D721Med (cell line): Measurements from ENCODE around the gene ARHGEF16.

Experiments used
- DNase-seq: peaks from one replicate; pipeline ENCODE4 v3.0.0; 2011; ENCODE audit warnings: low spot score; ENCODE audit not compliant: insufficient read length
- FAIRE-seq: peaks from 2 replicates; lab custom pipeline; 2011; peaks lifted over from hg19 to GRCh38; lab: Jason Lieb, UNC
- TF ChIP-seq, protein P1 (sequence below): IDR thresholded peaks from 2 replicates; pipeline ENCODE4 v1.5.1; 2012; ENCODE audit warnings: mild to moderate bottlenecking, control low read depth; ENCODE audit not compliant: insufficient read depth; ENCODE audit errors: missing control alignments

Gene ARHGEF16

DNA sequence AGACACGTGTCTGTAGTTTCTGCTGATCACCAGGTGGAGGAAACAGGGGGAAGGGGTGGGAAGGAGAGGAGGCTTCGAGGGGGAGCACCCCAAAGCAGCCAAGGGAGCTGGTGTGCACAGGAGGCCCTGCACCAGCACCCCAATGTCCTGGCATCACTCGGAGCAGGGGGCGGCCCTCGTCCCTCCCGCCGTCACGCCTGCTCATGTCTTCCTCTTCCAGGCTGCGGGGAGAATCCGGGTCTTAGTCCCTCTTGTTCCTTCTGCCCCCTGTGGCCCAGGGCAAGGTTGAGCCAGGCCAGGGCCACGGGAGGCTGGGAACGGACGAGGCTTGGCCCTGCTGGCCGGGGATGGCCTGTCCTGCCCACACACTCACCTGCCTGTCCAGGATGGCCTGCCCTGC, 21.4 kb upstream of the ARHGEF16 start:
- TF ChIP-seq, protein P1, sequence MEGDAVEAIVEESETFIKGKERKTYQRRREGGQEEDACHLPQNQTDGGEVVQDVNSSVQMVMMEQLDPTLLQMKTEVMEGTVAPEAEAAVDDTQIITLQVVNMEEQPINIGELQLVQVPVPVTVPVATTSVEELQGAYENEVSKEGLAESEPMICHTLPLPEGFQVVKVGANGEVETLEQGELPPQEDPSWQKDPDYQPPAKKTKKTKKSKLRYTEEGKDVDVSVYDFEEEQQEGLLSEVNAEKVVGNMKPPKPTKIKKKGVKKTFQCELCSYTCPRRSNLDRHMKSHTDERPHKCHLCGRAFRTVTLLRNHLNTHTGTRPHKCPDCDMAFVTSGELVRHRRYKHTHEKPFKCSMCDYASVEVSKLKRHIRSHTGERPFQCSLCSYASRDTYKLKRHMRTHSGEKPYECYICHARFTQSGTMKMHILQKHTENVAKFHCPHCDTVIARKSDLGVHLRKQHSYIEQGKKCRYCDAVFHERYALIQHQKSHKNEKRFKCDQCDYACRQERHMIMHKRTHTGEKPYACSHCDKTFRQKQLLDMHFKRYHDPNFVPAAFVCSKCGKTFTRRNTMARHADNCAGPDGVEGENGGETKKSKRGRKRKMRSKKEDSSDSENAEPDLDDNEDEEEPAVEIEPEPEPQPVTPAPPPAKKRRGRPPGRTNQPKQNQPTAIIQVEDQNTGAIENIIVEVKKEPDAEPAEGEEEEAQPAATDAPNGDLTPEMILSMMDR = no peak
- no peak for DNase-seq
- FAIRE-seq = no peak

DNA sequence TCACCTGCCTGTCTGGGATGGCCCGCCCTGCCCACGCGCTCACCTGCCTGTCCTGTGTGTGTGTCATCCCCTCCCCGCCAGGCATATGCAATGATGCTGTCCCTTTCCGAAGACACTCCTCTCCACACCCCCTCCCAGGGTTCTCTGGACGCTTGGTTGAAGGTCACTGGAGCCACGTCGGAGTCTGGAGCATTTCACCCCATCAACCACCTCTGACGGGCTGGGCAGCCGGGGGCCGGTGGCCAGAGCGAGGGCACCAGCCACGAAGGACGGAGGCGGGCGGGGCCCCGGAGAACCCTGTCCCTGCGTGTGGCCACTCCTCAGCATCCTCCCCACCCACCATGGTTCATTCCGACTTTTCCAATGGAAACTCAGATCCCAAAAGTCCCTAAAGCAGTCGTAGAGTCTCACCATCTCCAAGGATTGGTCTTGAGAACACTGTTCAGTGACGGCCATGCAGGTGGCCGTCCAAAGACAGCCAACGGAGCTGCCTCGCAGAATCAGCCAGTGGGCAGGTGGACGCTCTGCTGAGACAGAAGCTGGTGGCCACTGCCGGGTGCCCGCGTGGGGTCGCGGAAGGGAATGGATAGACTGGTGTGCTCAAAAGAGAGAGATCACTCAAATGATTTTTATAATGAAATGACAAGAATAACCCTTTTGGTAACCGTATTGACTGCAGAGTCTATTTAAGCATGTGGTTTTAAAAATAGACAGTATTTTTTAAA, 20.7 kb upstream of the ARHGEF16 start:
- TF ChIP-seq, protein P1 = no peak
- DNase-seq = no peak
- FAIRE-seq = no peak

DNA sequence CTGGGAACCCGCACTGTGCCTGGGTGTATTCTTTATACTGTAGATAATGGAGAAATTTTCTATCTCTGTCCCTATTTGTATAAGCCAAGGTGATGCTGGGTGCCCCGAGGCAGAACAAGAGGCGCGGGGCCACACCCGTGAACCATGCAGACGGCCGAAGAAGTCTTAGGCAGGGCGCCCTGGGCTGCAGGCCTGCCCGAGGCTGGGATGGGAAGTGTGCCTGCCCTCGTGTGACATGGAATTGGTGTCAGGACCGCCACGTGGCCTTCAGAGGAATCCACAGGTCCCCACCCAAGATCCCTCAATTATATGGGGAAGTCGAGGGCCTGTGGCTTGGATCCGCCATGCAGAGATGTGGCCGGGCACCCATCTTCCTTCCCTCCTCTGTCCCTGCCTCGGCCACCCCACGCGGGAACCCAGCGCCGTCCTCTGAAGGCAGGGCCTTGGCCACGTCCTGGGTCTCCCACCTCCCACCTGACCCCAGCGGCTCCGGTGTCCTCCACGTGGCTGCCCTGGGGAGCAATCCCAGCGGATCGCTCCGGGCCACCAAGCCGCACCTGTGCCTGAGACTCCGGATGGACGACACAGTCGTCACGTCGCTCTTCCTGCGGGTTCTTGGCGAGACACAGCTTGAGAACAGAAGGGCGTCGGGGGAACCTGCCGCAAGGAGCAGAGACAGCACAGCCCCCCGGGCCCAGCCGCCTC, 19.9 kb upstream of the ARHGEF16 start:
- FAIRE-seq = no peak
- no peak for DNase-seq
- TF ChIP-seq, protein P1 = no peak

DNA sequence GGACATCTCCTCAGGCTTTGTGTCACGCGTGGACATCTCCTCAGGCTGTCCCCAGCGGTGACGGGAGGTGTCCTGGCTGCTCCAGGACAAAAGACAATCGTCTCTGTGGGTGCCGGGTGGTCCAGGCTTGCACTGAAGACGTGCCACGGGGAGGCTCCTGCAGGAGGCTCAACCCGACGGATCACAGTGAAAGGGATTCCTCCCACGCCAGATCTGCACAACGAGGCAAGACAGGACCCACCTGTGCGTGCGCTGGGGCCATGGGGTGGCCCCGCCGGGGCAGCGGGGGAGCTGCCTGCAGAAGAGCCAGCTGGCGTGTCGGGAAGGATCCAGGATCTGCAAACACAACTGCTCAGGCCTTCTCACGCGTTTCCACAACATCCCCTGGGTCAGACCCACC, 18.8 kb upstream of the ARHGEF16 start:
- TF ChIP-seq, protein P1 = no peak
- no peak for FAIRE-seq
- no peak for DNase-seq

DNA sequence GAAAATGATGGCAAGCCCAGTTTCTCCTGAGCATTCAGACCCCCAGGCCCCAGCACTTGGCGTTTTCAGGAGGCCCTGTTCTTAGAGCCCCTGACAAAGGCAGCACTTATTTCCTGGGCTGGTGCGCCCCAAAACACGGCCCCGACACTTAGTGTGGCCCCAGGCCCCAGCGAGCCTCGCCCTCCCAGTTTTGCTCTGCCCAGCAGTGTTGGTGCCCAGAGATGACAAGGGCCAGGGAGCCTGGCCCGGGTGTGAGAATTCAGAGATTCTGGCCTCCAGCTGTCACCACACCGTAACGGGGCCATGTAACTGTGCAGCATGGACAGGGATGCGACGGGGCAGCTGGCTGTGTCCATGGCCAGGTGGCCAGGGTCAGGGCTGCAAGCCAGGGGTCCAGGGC, 18.0 kb upstream of the ARHGEF16 start:
- no peak for DNase-seq
- no peak for FAIRE-seq
- TF ChIP-seq, protein P1 = no peak

DNA sequence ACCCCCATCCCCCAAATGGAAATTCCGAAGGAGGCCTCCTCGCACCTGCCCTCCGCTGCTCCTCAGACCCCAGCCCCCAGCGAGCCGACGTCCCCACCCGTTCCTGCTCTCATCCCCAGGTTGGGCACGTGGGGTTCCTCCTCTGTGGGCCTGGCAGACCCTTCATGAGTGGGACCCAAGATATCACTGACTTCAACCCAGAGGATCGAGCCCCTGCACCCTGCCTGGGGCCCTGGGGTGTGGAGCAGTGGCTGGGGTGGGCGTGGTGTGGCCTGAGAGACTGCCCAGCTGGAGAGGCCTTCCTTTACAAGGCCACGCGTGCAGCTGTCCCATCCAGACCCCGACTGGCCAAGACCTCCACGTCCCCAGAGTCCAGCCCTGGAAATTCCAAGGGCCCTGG, 17.6 kb upstream of the ARHGEF16 start:
- FAIRE-seq (no peak), DNase-seq (no peak)
- TF ChIP-seq, protein P1 = no peak
